Loucy (cell line): ENCODE data around the gene TOR1AIP2.

Experiments
- H2AFZ ChIP-seq: fragments of 200-600 bp; sonication (generic); 2 replicates; pipeline ENCODE4 v1.6.0; 2016; ENCODE audit warnings: antibody characterized with exemption, mild to moderate bottlenecking, low read length, moderate library complexity
- H3F3A ChIP-seq: fragments of 200-600 bp; 2 replicates; pipeline ENCODE4 v1.6.0; 2016; ENCODE audit warnings: antibody characterized with exemption, low read depth, mild to moderate bottlenecking
- H3K27me3 ChIP-seq: fragments of 200-600 bp; sonication (generic); 2 replicates; pipeline ENCODE4 v1.6.1; 2014; ENCODE audit warnings: low read length, mild to moderate bottlenecking; ENCODE audit not compliant: insufficient read depth, poor library complexity, severe bottlenecking
- H3K36me3 ChIP-seq: fragments of 200-600 bp; sonication (generic); 2 replicates; pipeline ENCODE4 v1.6.1; 2016; ENCODE audit warnings: low read length; ENCODE audit not compliant: insufficient read depth
- H3K4me1 ChIP-seq: fragments of 200-600 bp; sonication (generic); 2 replicates; pipeline ENCODE4 v1.5.1; 2014; ENCODE audit warnings: low read length, mild to moderate bottlenecking; ENCODE audit not compliant: insufficient read depth, poor library complexity, severe bottlenecking
- H3K4me2 ChIP-seq: fragments of 200-600 bp; sonication (generic); 2 replicates; pipeline ENCODE4 v1.6.0; 2014; ENCODE audit warnings: antibody characterized with exemption, low read length, low read depth, mild to moderate bottlenecking; ENCODE audit not compliant: poor library complexity, severe bottlenecking
- H3K4me3 ChIP-seq: fragments of 200-600 bp; sonication (generic); 2 replicates; pipeline ENCODE4 v1.5.1; 2014; ENCODE audit warnings: low read length, mild to moderate bottlenecking, mixed read lengths; ENCODE audit not compliant: poor library complexity, severe bottlenecking
- H3K79me2 ChIP-seq: fragments of 200-600 bp; sonication (generic); 2 replicates; pipeline ENCODE4 v1.6.1; 2014; ENCODE audit warnings: low read length; ENCODE audit not compliant: insufficient read depth
- H3K9ac ChIP-seq: fragments of 200-600 bp; sonication (generic); 2 replicates; pipeline ENCODE4 v1.6.0; 2014; ENCODE audit warnings: mild to moderate bottlenecking, low read depth, low read length, moderate library complexity; ENCODE audit not compliant: poor library complexity, severe bottlenecking
- H3K9me2 ChIP-seq: fragments of 200-600 bp; sonication (generic); replicated peaks from 2 replicates; pipeline ENCODE4 v1.6.1; 2016; ENCODE audit warnings: low read depth, low read length, mixed read lengths
- H3K9me3 ChIP-seq: fragments of 200-600 bp; sonication (generic); 2 replicates; pipeline ENCODE4 v1.6.1; 2014; ENCODE audit warnings: mild to moderate bottlenecking, antibody characterized with exemption, low read length, low read depth; ENCODE audit not compliant: insufficient read depth
- H4K20me1 ChIP-seq: fragments of 200-600 bp; sonication (generic); 2 replicates; pipeline ENCODE4 v1.6.0; 2014; ENCODE audit warnings: antibody characterized with exemption, low read length, mild to moderate bottlenecking; ENCODE audit not compliant: insufficient read depth, poor library complexity, severe bottlenecking
- CTCF ChIP-seq: fragments of 200-600 bp; sonication (generic); conservative IDR thresholded peaks from 2 replicates; pipeline ENCODE4 v1.5.1; 2014; ENCODE audit warnings: mild to moderate bottlenecking, antibody characterized with exemption, low read length
- EZH2phosphoT487 ChIP-seq: fragments of 200-600 bp; IDR thresholded peaks from 2 replicates; pipeline ENCODE4 v1.6.1; 2018; ENCODE audit warnings: antibody characterized with exemption, mild to moderate bottlenecking, moderate library complexity, borderline replicate concordance

The TOR1AIP2 gene

GRCh38 chr1:179809506-179810366 is 67.9 kb downstream of the TOR1AIP2 start:
- H3K9me3 ChIP-seq = no peaks in the 10 kb centered on the region
- no peak overlapping the region for H3K9ac ChIP-seq
- no peaks in the 10 kb centered on the region for H3K79me2 ChIP-seq
- H3K27me3 ChIP-seq = no peaks in the 10 kb centered on the region
- H3K9me2 ChIP-seq = no peaks in the 10 kb centered on the region
- no peak overlapping the region for H2AFZ ChIP-seq
- no peak for TF ChIP-seq EZH2phosphoT487
- peak; percentile 94 for TF ChIP-seq CTCF
- H3K4me3 ChIP-seq = no peak overlapping the region
- H3K4me2 ChIP-seq = no peak overlapping the region
- no peaks in the 10 kb centered on the region for H3K36me3 ChIP-seq
- H3K4me1 ChIP-seq = peaks cover 7% of the 10 kb centered on the region
- no peaks in the 10 kb centered on the region for H3F3A ChIP-seq
- no peaks in the 10 kb centered on the region for H4K20me1 ChIP-seq

- Histone ChIP-seq H3K9me2 (no peaks in the 10 kb centered on the region), H2AFZ (no peak overlapping the region)
- TF ChIP-seq EZH2phosphoT487 = no peak
Observed at GRCh38 chr1:179808503-179808902, 69.1 kb downstream of the TOR1AIP2 start.

GRCh38 chr1:179807691-179808485 is 69.7 kb downstream of the TOR1AIP2 start:
- H3K4me1 ChIP-seq = peaks cover 7% of the 10 kb centered on the region
- no peak overlapping the region for H2AFZ ChIP-seq
- no peaks in the 10 kb centered on the region for H3K79me2 ChIP-seq
- H3K4me2 ChIP-seq = no peak overlapping the region
- no peaks in the 10 kb centered on the region for H3K27me3 ChIP-seq
- H3K4me3 ChIP-seq = no peak overlapping the region
- H3K9me3 ChIP-seq = no peaks in the 10 kb centered on the region
- H3K9ac ChIP-seq = no peak overlapping the region
- H3K9me2 ChIP-seq = no peaks in the 10 kb centered on the region
- H4K20me1 ChIP-seq = no peaks in the 10 kb centered on the region
- no peak for TF ChIP-seq EZH2phosphoT487
- no peak for TF ChIP-seq CTCF
- no peaks in the 10 kb centered on the region for H3K36me3 ChIP-seq
- H3F3A ChIP-seq = no peaks in the 10 kb centered on the region

More at GRCh38 chr1:179808503-179808902, 69.1 kb downstream of the TOR1AIP2 start:
- H3K4me2 ChIP-seq = no peak overlapping the region
- no peaks in the 10 kb centered on the region for H3K36me3 ChIP-seq
- H3K4me1 ChIP-seq = peaks cover 7% of the 10 kb centered on the region
- H4K20me1 ChIP-seq = no peaks in the 10 kb centered on the region
- no peaks in the 10 kb centered on the region for H3K27me3 ChIP-seq
- no peaks in the 10 kb centered on the region for H3K79me2 ChIP-seq
- no peaks in the 10 kb centered on the region for H3F3A ChIP-seq
- no peaks in the 10 kb centered on the region for H3K9me3 ChIP-seq
- H3K9ac ChIP-seq = no peak overlapping the region
- no peak overlapping the region for H3K4me3 ChIP-seq
